GM19328 (cell line): Measurements from ENCODE around the gene SGPP1.
"Not testable (repeated sequence)": the region's sequence is repeated elsewhere in the genome, so short reads cannot be mapped to it uniquely, and the experiment has no call there.

Experiments used
- ATAC-seq: cut with Tn5 transposase; IDR thresholded peaks from one replicate; pipeline ENCODE4 v1.9.1; 2021; ENCODE audit warnings: mild to moderate bottlenecking, moderate library complexity; ENCODE audit not compliant: unreplicated experiment

The SGPP1 gene

GRCh38 chr14:63673886-63674497 lies 53.9 kb downstream of the SGPP1 start:
- ATAC-seq = no peak

DNA sequence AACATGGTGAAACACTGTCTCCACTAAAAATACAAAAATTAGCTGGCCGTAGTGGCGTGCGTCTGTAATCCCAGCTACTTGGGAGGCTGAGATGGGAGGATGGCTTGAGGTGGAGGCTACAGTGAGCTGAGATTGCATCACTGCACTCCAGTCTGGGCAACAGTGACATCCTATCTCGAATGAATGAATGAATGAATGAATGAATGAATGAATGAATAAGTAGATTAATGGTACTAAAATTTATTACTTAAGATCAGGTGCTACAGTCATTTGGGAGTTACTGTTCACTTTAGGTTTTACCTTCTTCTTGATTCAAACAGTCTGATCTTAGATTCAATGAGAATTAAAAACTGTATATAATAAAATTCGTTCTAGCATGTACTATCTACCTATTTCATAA lies 54.6 kb downstream of the SGPP1 start:
- no peak for ATAC-seq

DNA sequence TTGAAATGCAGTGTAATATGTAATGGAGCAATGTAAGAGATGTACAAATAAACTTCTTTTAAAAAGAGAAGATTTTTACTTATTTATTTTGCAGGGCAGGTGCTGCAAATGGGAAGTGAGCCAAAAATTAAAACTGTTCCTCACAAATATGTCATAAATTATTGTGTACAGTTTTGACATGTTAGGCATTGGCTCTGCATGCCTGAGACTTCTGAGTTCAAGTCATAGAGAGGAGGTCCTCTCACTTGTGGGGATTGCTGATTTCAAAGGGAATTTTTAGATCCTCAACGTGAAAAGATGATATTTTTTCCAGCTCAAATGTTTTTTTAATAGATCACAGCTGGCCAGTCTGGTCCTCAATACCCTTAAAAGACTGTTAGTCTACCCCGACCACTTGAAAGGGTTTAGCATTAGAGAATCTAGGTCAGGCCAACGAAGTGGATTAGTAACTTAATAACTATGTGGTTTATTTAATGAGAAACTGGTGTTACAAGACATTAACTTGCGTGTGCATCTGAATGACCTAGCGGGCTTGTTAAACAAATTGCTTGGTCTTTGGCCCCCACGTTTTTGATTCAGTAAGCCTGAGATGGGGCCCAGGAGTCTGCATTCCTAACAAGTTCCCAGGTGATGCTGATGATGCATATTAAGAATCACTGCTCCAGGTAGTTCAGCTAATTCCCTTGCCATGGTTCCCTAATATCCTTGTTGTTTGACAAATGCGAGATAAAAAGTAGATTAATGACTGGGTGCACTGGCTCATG lies 55.3 kb downstream of the SGPP1 start:
- ATAC-seq = no peak

- ATAC-seq = no peak
These were observed 55.9 kb downstream of the SGPP1 start for GRCh38 chr14:63671987-63672386.

- no peak for ATAC-seq
These were observed 57.2 kb downstream of the SGPP1 start for GRCh38 chr14:63670692-63671091.

GRCh38 chr14:63666335-63666734 lies 61.5 kb downstream of the SGPP1 start:
- ATAC-seq = no peak

DNA sequence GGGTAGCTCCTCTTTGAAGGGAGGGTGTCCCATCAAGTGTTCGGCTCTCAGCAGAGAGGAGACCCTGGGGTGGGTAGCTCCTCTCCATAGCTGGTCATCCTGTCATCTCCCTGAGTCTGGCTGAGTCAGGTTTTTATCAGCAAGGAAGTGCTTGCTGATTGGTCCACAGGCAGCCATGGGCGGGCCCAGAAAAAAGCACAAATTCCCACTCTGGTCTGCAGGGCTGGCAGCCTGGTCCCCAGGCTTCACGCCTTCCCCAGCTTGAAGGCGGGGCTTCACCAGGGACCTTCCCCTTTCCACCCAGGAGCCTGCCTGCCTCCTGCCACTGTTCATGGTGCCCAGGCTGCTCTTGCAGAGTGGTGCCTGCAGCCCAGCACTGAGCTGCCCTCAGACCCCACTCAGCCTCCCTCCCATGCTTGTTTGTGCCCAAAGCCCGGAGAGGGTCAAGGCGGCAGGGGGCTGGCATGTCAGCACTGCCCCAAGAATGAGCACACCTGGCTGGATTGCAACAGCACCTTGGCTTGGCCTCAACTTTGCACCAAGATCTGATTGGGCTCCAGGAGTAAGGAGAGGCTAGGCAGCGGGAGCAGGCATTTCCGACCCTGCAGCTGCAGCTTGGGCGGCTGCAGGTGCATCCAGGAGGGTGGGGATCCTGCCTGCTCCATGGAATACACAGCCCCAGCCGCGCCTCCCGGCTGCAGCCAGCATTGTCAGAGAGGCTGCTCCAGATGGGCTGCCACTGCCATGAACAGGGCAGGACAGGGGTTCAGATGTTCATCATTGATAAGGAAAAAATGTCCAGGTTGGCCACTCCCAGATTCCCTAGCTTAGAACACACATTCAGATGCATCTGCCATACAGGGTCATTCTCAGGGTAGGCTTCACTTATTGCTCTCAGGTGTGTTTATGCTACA lies 64.2 kb downstream of the SGPP1 start:
- ATAC-seq = no peak

DNA sequence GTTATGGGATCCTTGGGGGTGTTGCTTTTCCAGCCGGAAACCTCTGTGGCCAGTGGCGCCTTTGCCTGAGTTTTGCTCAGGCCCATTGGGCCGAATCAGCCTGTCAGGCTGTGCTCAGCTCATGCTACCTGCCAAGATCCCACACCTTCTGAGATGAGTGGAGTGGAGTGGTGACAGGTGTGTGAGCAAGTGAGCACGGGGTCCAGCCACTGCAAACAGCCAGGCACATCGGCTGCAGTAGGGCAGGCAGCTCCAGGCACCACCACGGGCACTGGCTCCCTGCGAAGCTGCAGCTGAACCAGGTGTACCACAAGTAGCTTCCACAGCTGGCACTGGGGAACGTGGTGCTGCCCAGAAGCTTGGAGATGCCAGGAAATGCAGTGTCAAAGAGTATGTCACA lies 65.1 kb downstream of the SGPP1 start:
- ATAC-seq = no peak

DNA sequence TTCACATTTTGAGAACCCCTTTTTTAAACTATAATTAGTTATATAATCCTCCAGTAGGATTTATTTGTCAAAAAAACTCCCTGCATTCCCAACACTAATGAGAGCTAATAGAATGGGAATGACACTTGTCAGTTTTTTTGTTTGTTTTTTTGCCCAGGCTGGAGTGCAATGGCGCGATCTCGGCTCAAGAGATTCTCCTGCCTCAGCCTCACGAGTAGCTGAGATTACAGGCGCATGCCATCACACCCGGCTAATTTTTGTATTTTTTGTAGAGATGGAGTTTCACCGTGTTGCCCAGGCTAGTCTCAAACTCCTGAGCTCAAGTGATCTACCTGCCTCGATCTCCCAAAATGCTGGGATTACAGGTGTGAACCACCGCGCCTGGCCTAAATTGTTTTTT lies 66.0 kb downstream of the SGPP1 start:
- ATAC-seq = not testable (repeated sequence)

DNA sequence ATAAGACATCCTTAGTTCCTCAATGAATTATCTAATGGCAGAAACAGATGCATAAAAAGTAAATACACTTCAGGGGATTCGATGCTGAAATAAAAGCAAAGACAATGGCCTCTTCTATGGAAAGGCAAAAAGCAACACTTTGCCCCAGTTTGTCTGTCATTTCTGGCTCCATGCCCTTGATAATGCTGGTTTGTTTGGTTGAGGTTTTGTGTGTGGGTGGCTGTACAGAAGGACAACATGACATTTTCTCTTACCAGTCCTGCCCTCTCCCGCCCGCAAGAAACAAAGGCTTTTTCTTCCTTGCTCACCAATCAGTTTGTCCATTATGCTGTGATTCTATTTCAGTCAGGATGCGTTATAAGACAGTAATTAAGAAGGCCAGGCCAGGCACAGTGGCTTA lies 68.1 kb downstream of the SGPP1 start:
- ATAC-seq = no peak

GRCh38 chr14:63656194-63656593 lies 71.7 kb downstream of the SGPP1 start:
- no peak for ATAC-seq

- no peak for ATAC-seq
These were observed 72.9 kb downstream of the SGPP1 start for GRCh38 chr14:63654936-63655335.

- no peak for ATAC-seq
These were observed 73.5 kb downstream of the SGPP1 start for GRCh38 chr14:63654346-63654745.

DNA sequence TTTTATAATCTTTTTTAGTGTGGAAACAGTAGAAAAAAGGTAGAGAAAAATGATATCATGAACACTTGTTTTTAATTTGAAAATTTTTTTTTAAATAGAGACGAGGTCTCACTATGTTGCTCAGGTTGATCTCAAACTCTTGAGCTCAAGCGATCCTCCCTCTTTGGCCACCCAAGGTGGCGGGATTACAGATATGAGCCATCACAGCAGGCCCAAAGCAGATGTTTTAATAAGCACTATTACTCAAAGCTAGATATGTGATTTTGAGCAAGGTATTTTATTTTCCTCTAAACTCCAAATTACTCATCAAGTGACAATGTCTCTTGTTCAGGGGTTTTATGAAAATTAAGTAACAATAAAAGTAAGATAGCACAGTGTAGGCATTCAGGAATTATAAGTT lies 75.5 kb downstream of the SGPP1 start:
- ATAC-seq = no peak

GRCh38 chr14:63650256-63650952 lies 77.5 kb downstream of the SGPP1 start:
- ATAC-seq = no peak

- ATAC-seq = no peak
These were observed 80.0 kb downstream of the SGPP1 start for GRCh38 chr14:63647696-63648410.

GRCh38 chr14:63644741-63645140 lies 83.1 kb downstream of the SGPP1 start:
- ATAC-seq = no peak

DNA sequence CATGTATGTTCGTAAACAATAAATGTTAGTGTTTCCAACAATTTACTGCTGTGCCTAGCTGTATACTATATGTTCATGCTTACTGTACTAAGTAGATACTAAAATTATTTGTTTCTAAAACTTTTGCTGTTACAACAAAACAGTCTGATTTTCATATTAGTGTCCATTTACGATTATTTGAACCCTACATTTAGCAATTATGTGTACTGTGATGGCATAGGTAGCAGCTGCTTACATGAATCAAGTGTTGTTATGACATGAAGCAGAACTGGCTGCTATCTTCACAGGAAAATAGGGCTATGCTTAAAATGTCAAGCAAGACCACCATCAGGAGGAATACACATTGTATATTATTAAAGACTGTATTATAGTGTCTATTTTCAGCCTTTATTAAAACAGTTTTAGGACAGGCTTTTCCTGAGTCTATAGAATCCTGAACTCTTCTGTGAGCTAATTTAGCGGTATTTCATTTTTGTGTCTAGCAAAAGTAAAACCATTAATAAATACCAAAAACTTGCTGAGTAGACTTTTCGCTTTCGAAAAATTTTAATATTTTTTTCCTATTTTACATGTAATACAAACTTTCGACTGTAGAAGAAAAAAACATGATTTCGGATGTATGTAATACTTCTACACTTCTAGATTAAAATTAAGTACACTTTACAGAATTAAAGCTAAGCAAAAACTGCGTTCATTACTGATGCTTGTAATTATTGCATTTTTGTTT lies 85.0 kb downstream of the SGPP1 start:
- no peak for ATAC-seq

DNA sequence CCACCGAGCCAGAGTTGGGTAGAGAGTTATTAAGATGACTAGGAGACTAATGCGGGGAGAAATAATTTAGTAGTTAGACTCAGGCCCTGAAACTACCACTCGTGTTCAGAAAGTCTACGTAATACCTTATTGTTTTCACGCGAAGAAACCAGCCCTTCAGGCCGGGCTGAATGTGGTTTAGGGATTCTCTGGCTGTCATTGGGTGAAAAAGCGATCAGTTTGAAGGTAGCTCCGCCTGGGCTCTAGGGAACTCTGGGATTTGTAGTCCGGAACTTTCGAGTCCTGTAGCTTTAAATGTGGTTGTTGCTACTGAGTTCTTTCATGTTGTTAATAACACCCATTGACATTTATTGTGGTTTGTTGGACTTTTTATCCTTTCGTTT lies 85.6 kb downstream of the SGPP1 start:
- peak; percentile 54 for ATAC-seq
